Activated CD8-positive, alpha-beta memory T cell treated with anti-CD3 and anti-CD28 coated beads, Interleukin-2, amount 50 U/mL, for 24 hours (primary cell): ENCODE measurements around the gene AQP7.
"Not testable (repeated sequence)": the region's sequence is repeated elsewhere in the genome, so short reads cannot be mapped to it uniquely, and the experiment has no call there.

Experiments
- DNase-seq: peaks from one replicate; pipeline ENCODE4 v3.0.0-alpha.2; 2020; ENCODE audit errors: extremely low read depth

AQP7 gene

DNA sequence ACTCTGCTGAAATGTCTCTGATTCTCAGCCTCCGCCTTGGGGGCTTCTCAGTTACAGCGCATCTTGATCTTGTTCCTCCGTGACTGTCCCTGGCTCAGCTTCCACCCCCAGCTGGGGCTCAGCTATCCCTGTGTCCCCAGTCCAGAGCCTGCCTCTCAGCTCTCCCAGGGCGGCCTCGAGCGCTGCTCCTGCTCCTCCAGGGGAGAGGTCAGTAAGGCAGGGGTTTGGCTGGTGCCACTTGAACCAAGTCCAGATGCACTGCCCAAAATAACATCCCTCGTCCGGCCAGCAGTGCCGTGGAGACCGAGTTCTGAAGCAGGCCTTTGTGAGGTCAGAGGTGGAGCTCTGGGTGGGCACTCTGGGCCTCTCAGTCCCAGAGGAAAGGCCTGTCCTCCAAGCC, at the start of gene AQP7:
Gene AQP7, minus strand, starts transcription at position 198 of the 400 bp plus-strand sequence. CDS start 1,306 bp downstream, outside the sequence.
- DNase-seq: not testable (repeated sequence)

GRCh38 chr9:33450621-33451146, 48.3 kb upstream of the AQP7 start:
- no peak for DNase-seq

DNA sequence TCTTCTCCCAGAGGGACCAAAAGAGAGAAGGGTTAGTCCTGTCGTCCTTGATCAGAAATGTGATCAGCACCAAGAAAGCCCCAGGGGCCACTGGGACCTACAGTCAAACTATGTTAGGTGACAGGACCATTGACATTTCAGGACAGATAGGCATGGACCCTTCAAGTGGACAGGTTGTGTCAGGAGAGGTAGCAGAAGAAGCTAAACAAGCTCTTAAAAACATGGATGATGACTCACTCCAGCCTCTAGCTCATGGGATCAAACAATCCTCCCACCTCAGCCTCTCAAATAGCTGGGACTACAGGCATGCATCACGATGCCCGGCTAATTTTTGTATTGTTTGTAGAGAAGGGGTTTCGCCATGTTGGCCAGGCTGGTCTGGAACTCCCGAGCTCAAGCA, 47.3 kb upstream of the AQP7 start:
- no peak for DNase-seq

DNA sequence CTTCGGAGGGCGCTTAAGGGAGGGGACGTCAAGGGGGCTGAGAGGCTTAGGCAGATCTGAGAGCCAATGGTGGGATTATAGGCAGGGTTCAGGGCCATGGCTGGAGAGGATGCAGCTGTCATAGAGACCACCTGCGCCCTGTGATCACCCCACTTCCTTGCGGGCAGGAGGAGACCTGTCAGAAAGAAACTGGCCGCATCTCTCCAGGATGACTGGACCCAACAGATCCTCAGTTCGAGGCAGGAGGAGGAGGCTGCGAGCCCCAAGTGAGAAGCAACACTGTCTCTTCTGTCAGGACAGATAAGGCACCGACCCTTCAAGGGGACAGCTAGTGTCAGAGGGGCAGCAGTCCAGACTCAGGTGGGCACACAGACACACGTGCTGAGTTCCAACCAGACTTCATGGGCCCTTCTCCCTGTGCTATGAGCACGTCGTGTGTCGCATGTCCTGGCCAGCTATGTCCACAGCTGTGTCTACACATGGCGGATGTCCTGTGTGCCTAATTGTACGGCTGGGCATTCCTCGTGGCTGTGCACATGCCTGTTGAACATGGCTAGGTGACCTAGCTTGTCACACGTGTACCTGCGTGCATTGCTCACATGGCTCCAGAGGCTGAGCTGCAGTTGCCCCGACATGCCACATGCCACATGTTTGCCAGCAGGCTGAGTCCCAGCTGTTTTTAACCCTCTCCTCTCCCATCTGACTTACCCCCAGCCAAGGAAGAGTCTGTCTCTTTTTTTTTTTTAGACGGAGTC, 45.6 kb upstream of the AQP7 start:
- DNase-seq: no peak

GRCh38 chr9:33446946-33447798, 44.8 kb upstream of the AQP7 start, which contains the start of gene AQP3:
TSS of gene AQP3 (minus strand) at chr9:33447593. CDS start at chr9:33447530, 63 bp downstream.
- DNase-seq: no peak

GRCh38 chr9:33446240-33446945, 44.0 kb upstream of the AQP7 start:
- no peak for DNase-seq

DNA sequence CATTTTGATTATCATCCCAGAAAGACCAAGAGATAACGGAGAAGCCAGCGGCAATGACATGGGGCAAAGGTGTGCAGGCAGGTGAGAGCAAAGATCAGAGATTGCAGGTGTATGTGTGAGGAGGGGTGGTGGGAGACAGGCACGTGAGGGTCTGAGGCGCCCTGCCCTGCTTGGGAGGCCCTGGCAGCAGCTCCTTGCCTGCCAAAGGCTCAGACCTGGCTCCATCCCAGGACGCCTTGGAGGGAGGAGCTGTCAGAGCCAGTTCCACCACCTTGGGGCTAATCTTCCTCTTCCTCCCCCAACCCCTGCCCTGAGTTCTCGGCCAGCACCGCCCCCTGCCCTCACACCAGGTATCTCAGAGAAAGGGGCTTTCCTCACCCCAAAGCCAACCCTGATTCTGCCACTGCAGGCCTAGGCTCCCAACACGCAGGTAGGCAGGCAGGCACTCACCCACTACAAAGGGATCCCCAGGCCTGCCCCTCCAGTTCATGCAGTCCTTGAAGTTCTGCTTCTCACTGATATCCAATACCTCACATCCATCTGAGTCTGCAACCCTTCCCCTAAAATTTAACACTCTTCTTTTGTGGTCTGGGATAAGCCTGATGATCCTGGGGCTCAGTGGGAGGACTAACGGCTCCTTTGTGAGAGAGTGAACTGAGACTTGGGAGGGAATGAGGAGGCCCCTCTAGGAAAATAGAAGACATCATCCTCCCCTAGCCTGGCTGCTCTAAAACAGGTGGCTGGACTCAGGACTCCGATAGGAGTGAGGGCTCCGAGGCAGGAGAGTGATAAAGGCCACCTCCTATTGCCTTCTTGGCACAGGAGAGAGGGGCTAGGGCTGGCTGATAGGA, 43.2 kb upstream of the AQP7 start:
- no peak for DNase-seq

GRCh38 chr9:33443464-33444154, 41.2 kb upstream of the AQP7 start:
- no peak for DNase-seq

- DNase-seq: no peak
These were observed 40.7 kb upstream of the AQP7 start for GRCh38 chr9:33443047-33443446.

GRCh38 chr9:33442125-33442524, 39.8 kb upstream of the AQP7 start:
- no peak for DNase-seq

DNA sequence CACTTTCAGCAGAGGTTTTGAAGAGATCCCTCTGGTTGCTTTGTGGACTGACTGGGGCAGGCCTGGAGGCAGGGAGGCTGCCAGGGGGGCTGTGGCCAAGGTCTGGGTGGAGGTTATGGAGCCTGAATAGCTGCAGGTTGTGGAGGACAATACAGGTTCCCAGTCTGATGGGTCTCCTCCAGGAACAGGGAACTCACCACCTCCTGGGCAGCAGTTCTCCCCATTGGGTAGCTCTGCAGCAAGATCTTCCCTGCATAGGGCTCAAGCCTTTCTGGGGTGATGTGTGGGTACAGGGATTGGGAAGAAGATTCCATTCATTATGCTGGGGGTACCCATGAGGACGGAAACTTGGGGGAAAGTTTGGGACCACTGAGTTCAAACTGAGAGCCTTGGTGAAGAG, 38.2 kb upstream of the AQP7 start:
- DNase-seq: no peak

- no peak for DNase-seq
These were observed 37.8 kb upstream of the AQP7 start for GRCh38 chr9:33440204-33440603.

DNA sequence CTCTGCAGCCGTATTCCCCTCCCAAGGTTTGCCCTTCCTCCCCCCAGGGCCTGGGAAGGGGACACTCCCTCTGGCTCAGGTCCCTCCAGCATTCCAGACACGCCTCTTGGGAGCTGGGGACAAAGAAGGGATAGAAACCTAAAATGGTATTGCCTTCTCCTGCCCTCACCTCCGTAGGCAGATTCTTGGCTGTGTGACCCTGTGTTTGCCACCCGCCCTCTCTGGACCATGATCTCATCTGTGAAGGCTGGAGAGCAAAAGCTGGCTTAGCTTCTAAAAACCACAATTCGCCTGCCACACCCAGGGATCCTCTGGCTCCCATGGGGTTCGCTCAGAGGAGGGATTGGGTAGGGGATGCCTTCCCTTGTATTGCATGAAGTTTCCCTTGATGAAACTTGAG, 37.4 kb upstream of the AQP7 start:
- DNase-seq: no peak

GRCh38 chr9:33438926-33439680, 36.7 kb upstream of the AQP7 start:
- DNase-seq: no peak

GRCh38 chr9:33437898-33438297, 35.5 kb upstream of the AQP7 start:
- no peak for DNase-seq

GRCh38 chr9:33437205-33437604, 34.8 kb upstream of the AQP7 start:
- no peak for DNase-seq

DNA sequence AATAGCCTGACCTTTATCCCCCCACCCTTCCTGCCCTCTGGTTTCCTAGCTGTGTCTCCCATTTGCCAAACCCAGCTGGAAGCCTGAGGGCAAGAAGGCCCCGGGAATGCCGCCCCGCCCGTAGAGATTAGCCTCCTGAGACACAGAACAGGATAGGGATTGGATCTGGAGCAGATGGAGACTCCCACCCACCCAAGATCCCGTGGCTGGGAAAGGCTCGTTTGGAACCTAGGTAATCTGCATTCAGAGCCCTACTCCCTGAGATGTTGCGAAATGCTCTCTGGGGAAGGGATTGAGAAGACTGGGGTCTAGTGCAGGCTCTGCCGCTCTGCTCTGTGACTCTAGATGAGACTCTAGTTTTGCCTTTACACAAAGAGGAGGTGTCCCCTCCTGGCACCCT, 34.1 kb upstream of the AQP7 start:
- DNase-seq: no peak

- DNase-seq: no peak
These were observed 33.5 kb upstream of the AQP7 start for GRCh38 chr9:33435821-33436277.

GRCh38 chr9:33434317-33435105, 32.1 kb upstream of the AQP7 start:
- DNase-seq: no peak
